GM12801 (cell line): ENCODE measurements around the gene CCL28.

ENCODE experiments used
- TF ChIP-seq, protein P1 (sequence below): IDR thresholded peaks from one replicate; pipeline ENCODE4 v1.5.1; 2011; ENCODE audit warnings: control low read depth; ENCODE audit not compliant: insufficient read length; ENCODE audit errors: extremely low read depth

The CCL28 gene, protein sequence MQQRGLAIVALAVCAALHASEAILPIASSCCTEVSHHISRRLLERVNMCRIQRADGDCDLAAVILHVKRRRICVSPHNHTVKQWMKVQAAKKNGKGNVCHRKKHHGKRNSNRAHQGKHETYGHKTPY

DNA sequence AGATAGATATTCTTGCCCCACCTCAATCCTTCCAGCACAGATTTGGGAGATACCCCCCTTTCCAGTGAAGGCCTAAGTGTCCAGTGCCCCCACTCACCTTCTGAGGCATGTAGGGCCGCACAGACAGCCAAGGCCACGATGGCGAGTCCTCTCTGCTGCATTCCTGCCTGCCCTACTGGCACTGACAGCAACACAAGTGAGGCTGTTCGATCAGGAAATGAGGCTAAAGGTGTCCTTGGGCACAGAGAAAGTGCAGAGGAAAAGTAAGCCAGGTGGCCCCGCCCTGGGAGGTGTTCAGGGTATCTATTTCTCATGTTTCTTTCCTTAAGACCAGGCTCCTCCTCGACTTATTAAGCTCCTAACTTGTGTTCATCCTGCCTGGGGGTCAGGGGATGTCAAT lies at the start of gene CCL28:
Gene CCL28 (minus strand): TSS at position 236 of the 400 bp plus-strand sequence. CDS start 75 bp downstream, at position 161.
- TF ChIP-seq, protein P1, sequence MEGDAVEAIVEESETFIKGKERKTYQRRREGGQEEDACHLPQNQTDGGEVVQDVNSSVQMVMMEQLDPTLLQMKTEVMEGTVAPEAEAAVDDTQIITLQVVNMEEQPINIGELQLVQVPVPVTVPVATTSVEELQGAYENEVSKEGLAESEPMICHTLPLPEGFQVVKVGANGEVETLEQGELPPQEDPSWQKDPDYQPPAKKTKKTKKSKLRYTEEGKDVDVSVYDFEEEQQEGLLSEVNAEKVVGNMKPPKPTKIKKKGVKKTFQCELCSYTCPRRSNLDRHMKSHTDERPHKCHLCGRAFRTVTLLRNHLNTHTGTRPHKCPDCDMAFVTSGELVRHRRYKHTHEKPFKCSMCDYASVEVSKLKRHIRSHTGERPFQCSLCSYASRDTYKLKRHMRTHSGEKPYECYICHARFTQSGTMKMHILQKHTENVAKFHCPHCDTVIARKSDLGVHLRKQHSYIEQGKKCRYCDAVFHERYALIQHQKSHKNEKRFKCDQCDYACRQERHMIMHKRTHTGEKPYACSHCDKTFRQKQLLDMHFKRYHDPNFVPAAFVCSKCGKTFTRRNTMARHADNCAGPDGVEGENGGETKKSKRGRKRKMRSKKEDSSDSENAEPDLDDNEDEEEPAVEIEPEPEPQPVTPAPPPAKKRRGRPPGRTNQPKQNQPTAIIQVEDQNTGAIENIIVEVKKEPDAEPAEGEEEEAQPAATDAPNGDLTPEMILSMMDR: no peak

DNA sequence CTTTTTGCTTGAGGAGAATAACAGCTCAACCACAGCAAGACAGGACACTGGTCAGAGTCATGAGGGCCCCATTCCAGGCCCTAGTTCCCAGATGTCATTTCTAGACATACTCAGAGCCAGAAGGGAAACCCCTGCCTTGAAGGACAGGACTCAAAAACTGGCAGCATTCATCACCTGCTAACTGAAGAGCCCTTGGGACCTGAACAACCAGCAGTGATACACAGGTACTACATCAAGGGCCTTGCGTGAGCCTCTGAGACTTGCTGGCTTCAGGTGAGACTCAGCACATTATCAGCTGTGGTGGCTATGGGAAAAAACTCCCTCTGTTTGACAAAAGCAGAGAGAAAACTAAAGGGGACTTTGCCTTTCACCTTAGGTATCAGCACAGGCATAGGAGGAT lies 48.9 kb upstream of the CCL28 start:
- TF ChIP-seq, protein P1: no peak

DNA sequence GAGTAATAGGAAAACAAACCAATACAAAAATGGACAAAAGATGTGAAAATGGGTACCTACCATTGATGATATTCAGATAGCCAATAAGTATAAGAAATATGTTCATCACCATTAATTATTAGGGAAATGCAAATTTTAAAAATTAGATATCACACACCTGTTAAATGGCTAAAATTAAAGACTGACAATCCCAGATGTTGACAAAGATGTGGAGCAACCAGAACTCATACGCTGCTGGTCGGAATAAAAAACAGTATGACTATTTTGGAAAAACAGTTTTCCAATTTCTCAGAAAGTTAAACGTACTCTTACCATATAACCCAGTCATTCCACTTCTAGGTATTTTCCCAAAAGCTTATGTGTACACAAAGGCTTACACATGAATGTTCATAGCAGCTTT lies 44.4 kb upstream of the CCL28 start:
- TF ChIP-seq, protein P1: no peak

DNA sequence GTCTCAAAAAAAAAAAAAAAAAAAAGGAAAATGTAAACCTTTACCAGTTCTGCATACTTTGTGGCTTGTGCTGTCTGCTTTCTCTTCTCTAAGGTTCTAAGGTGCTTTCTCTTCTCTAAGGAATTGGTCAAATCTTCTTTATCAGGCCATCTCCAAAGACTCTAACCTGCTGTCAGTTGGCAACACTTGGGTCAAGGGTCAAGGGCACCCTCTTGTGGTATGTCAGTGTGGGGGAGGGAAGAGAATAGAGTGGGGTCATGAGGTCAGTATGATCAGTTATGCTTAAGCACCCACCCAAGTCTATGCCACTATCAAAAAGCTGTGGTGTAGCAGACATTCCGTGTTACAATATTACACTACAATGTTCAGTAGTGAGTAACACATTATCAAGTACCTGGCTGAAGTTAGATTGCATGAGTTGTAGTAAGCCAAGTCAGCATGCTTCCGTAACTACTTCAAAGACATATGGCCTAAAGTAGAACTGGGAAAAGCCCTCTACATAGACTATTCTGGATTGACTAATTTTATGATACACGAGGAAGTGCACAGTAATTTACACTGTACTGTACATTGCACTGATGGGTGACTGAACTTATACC lies 25.0 kb upstream of the CCL28 start:
- TF ChIP-seq, protein P1: no peak

DNA sequence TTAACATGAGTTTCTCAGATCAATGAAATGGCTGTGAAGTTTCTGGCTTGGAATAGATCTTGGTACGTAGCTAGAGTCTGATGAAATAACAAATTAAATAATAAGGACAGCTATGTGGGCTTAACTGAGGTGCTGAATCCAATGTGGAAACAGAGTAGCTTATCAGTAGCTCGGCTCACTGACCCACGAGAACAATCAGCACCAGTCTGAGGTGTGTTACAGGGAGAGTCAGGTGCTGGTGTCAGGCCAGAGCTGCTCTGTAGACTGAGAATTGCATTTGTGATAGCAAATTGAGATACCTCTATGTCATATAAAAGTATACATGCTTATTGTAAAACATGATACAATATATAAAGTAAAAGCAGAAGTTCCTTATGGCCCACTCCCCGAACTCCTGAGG lies 21.2 kb upstream of the CCL28 start:
- TF ChIP-seq, protein P1: no peak

DNA sequence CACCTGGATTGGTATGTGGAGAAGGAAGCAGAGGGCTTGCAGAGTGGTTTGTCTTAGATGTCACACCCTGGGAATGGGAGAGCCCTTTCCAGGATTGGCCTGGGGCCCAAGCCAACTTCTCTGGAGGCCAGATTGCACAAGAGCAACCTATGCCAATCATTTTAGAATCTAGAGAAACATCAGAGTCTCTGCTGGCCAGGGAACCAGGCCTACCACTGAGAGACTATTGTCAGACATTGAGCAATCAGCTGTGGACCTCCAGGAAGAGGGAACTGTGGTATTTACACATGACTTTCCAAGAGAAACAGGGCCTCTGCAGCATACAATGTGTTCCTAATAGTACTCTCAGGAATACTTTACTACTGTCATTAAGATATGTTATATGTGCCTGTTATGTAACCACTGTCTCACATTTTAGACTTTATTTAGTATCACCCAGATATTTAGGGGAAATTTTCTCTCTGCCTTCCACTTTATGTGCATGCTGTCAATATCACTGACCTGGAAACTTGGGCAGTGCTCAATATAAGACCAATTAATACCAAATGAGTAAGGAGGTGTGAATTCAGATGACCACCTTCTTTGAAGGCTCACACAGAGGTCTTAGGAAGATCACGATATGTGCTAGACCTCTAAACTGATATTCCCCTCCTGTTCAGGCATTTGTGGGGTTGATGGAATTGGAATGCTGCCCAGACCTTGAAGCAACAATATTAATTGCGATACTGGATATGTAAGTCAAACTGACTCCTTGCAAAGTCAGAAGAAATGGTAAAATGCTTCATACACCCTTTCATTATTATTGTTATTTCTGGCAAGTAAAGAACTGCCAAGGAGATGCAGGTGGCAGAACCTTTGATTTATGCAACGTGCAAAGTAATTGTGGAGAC lies 20.5 kb upstream of the CCL28 start:
- TF ChIP-seq, protein P1: no peak

DNA sequence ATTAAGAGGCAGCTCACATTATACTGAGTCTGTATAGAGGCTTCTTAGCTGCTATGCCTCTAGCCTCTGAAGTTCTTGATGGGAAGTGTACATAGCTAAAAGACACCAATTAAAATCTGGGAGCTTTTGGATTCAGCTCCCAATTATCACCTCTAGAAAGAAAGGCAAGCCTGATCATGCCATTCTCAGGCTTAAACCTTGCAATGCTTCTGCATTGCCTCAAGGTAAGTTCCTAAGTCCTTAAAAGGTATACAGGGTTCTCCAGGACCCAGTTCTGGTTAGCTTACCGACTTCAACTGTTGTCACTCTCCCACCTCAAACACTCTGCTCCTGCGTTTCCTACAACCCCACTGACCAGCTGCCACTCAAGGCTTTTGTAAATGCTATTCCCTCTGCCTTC lies 17.5 kb upstream of the CCL28 start:
- TF ChIP-seq, protein P1: no peak
